ENCODE data around the gene MGAT5B.
"Not testable (repeated sequence)": the region's sequence is repeated elsewhere in the genome, so short reads cannot be mapped to it uniquely, and the experiment has no call there.

The MGAT5B gene

DNA sequence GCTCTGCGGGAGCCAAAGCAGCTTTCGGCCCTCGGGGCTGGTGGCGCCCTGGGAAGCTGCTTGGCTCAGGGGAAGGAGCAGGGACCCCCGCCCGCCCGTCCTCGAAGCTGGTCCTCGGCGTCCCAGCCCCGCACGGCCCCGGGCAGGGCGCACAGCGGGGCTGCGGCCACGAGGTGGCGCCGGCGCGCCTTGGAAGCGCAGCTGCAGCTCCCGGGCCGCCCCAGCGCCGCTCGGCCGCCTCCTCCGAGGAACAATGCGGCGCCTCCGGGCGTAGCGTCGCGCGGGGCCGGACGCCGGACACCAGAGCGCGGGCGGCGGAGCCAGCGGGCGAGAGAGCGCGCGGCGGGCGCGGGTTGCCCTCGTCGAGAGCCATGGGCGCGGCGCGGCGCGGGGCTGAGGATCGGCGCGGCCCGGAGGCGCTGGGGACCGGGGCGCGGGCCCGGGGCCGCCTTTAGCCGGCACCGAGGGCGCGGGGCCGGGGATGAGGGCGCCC lies at the start of gene MGAT5B:
Gene MGAT5B (plus strand): TSS at position 229 of the 493 bp plus-strand sequence. CDS start 626 bp downstream, outside the sequence.
- DNase-seq = peak; percentile 46 to 57

- DNase-seq = no peak
Observed at GRCh38 chr17:76820039-76820438, 48.2 kb upstream of the MGAT5B start.

- DNase-seq = no peak
Observed at GRCh38 chr17:76820561-76820960, 47.6 kb upstream of the MGAT5B start.

DNA sequence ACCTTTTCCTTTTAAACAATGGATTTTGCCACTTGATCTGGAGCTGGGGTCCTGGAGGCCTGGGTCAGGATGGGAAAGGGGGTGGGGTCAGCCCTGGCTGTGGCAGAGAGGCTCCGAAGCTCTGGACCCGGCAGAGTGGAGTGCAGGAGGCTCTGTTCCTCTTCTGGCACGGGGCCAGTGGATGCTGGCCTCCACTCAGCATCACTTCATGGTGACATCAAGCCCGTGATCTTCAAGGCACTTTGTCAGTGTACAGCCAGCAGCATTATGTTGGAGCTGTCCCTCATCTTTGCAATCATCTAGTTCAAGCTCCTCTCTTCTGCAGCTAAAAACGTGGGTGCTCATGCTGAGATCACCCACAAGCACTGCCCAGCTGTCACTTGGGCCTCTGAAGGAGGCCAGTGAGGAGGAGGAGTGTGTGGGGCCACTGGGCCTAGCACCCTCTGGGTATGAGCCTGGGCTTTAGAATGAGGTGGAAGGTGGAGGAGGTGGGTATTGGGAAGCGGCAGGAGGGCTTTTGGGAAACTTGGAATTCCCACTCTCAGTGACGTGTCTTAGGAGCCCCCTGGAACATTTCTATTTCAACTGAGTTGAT lies 45.9 kb upstream of the MGAT5B start:
- DNase-seq = no peak

- no peak for DNase-seq
Observed at GRCh38 chr17:76824093-76824492, 44.1 kb upstream of the MGAT5B start.

GRCh38 chr17:76826330-76827068 lies 41.7 kb upstream of the MGAT5B start:
- no peak for DNase-seq

- DNase-seq = no peak
Observed at GRCh38 chr17:76827736-76828135, 40.5 kb upstream of the MGAT5B start.

DNA sequence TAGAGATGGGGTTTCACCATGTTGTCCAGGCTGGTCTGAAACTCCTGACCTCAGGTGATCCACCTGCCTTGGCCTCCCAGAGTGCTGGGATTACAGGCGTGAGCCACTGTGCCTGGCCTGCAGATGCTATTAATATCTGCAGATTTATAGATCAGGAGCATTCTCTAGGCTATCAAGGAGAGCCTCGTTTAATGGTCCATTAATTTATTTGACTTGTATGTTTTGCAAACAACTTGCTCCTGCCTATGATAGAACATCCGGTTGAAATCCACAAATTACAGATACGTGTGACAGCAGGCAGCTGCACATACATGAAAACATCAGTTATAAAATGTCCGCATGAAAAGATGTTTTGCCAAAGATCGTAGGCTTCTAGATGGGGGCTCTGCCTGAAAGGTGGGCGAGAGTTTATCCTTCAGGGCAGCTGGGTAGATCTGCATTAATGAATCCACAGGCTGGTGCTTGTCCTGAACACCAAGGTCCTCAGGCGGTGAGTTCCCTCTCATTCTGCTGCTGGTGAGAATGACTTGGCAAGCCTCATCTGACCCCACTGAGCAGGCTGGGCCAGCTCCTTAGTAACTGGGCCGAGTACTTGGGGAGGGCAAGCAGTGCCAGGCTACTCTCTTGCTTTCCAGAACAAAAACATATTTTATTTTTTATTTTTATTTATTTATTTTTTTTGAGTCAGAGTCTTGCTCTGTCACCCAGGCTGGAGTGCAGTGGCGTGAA lies 37.1 kb upstream of the MGAT5B start:
- DNase-seq = no peak

- DNase-seq = no peak
Observed at GRCh38 chr17:76833034-76833644, 35.1 kb upstream of the MGAT5B start.

DNA sequence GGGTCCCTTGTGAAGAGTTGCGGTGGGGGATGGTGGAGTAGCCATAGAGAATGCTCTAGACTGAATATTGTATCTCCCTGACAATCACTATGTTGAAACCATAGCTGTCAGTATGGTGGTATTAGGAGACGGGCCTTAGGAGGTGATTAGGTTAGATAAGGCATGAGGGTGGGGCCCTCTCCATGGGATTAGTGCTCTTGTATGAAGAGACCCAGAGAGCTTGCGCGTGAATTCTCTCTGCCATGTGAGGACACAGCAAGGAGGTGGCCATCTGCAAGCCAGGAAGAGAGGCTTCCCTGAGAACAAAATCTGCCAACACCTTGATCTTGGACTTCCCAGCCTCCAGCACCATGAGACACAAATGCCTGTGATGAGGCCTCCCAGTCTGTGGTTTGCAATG lies 34.5 kb upstream of the MGAT5B start:
- DNase-seq = no peak

DNA sequence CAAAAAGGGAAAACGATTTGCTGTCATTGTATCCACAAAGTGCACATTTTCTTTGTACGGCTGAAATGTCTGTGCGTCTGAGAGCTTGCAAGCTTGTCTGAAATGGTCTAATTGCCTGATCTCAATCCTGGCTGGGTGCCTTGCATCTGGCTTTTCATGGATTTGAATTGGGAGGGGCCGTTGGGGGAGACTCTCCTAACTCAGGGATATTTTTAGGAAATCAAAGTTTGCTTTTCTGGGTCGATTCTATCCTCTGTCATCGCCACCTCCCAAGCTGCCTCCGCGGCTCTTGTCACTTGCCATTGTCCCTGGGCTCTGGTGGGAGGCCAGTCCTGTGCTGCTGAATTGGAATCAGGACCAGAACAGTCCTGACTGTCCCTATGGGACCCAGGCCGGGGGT lies 33.3 kb upstream of the MGAT5B start:
- DNase-seq = no peak

- DNase-seq = no peak
Observed at GRCh38 chr17:76840443-76840767, 27.8 kb upstream of the MGAT5B start.

DNA sequence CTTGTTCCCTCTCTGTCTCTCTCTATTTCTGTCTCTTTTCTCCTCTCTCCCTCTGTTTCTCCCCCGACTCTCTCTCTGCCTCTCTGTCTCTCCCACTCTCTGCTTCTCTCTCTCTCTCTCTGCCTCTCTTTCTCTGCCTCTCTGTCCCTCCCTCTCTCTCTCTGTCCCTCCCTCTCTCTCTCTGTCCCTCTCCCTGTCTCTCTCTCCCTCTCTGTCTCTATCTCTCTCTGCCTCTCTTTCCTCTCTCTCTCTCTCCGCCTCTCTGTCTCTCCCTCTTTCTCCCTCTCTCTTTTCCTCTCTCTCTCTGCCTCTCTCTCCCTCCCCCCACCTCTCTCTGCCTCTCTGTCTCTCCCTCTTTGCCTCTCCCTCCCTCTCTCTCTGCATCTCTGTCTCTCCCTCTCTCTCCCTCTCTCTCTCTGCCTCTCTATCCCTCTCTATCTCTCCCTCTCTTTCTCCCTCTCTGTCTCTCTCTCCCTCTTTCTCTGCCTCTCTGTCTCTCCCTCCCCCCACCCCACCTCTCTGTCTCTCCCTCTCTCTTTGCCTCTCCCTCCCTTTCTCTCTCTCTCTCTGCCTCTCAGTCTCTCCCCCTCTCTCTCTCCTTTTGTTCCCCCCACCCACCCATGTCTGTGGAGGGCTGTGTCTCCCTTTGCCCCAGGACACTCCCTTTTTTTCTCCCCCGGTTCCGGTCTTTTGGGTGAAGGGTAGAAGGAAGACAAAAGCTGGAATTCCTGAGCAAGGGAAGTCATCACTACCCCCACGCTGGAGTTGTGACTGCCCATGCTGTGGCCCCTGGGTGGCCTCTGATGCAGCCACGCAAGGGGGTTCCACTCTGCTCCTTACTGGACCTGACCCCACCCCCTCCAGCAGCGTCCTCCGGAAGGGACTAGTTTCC lies 27.1 kb upstream of the MGAT5B start:
- DNase-seq = no peak

- DNase-seq = no peak
Observed at GRCh38 chr17:76841776-76842405, 26.3 kb upstream of the MGAT5B start.

GRCh38 chr17:76843068-76843467 lies 25.1 kb upstream of the MGAT5B start:
- DNase-seq = not testable (repeated sequence)

- DNase-seq = no peak
Observed at GRCh38 chr17:76843703-76844484, 24.3 kb upstream of the MGAT5B start.

GRCh38 chr17:76844485-76844829 lies 23.7 kb upstream of the MGAT5B start:
- DNase-seq = no peak

DNA sequence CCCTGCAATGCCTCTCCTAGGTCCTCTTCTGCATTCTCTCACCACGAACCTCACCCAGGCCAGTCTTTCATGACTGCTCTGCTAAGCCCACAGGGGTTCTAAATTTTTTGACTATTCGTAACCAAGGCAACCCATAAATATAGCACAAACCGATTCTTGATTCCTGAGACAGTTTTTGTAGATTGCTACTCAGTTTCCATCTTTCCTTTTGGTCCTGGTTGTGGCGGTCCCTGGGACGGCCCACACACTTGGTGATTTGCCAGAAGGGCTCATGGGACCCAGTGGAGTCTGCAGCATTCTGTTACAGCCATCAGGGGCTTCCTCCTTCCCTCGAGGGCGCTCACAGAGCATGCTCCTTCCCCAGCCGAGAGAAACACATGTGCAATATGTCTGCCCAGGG lies 23.4 kb upstream of the MGAT5B start:
- DNase-seq = no peak

GRCh38 chr17:76845541-76846017 lies 22.6 kb upstream of the MGAT5B start:
- no peak for DNase-seq

- DNase-seq = no peak
Observed at GRCh38 chr17:76847031-76847430, 21.2 kb upstream of the MGAT5B start.

DNA sequence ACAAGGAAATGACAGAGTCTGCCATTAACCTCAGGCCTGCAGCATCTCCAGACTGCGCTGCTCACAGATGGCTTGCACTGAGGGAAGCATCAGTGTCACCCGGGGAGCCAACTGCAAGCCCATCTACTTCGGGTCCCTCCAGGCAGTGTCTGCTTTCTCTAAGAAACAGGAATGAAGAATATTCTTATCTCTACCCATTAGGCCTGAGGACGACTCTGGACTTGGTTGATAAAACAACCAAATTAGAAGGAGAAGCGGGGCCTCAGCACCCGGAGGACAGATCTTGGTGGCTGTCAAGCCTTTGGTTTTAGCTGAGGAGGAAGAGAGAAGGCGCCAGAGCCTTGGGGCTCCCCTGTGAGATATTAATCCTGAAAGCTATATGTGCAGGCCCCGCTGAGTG lies 19.5 kb upstream of the MGAT5B start:
- DNase-seq = no peak
